MM.1S (cell line): ENCODE data around the gene BTD.

Source experiments
- CTCF ChIP-seq: fragments of 300-600 bp; sonication (generic); IDR thresholded peaks from 2 replicates; pipeline ENCODE4 v1.5.1; 2016; ENCODE audit warnings: antibody characterized with exemption, low read length, mixed read lengths
- EZH2 ChIP-seq: fragments of 300-600 bp; sonication (generic); optimal IDR thresholded peaks from 2 replicates; pipeline ENCODE3; 2017; ENCODE audit warnings: low read depth, mild to moderate bottlenecking, antibody characterized with exemption, low read length, mixed read lengths
- EZH2phosphoT487 ChIP-seq: fragments of 300-600 bp; sonication (generic); IDR thresholded peaks from 2 replicates; pipeline ENCODE4 v1.6.1; 2018; ENCODE audit warnings: antibody characterized with exemption, low read length

GRCh38 chr3:15657016-15657415 is 55.5 kb downstream of the BTD start:
- TF ChIP-seq CTCF: no peak
- TF ChIP-seq EZH2: no peak
- TF ChIP-seq EZH2phosphoT487: no peak
